ENCODE data around the gene CBLN1. TPM values are rescaled to one million over a fixed set of nuclear protein-coding genes. Genes with fewer than 3 reads are reported as not detected.

The CBLN1 gene
- not detected in 2 replicates for total RNA-seq

DNA sequence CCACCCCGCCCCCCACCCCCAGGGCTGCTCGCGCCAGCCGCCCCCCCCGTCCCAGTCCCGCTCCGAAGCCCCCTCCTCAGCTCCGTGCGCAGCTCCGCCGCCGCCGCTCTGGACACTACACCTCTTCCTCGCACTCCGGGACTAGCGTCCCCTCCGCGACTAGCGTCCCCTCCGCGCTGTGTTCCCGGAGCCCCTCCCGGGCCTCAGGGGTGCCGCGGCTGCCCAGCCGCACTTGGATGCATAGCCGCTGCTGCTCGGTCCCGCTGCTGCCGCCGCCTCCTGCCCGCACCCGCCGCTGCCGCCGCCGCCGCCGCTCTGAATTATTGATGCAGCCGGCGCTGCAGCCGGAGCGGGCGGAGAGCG lies at the start of gene CBLN1:
Gene CBLN1, minus strand, starts transcription at position 359 of the 363 bp plus-strand sequence. CDS start 373 bp downstream, outside the sequence.

Other genes with a start within 250 kb of the CBLN1 start
- not detected in 2 replicates for gene C16orf78, start 92.0 kb upstream of the CBLN1 start, total RNA-seq